ENCODE data around the gene CCL20. TPM values are rescaled to one million over a fixed set of nuclear protein-coding genes. Genes with fewer than 3 reads are reported as not detected.
A peak's percentile ranks its signal among the peaks of the same experiment; 100 is the strongest.

Gene CCL20
- total RNA-seq, 1 experiment from 2014 or later, result not detected

DNA sequence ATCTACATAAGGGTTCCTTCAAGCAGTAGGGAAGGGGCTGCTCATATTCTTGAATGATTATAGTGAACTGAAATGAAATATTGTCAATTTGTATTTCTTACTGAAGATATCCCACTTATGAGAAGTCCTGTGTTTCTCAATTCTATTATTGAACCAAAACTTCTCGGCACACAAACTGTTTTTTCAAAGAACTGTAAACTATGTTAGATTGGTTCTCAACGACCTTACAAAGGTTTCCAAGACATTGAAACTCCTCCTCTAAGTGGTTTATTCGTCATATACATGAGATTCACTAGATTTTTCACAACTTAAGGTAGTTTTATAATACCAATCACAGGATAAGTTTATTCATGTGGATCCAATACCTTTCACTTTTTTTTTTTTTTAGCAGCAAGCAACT lies 1.4 kb downstream of the CCL20 start:
- Mint-ChIP-seq H3K9me3 (no peaks in the 10 kb centered on the region), H3K36me3 (no peaks in the 10 kb centered on the region), H3K4me3 (no peak overlapping the region), H3K4me1 (peaks cover 38% of the 10 kb centered on the region), H3K27me3 (ENCODE audit: low read depth) (no peaks in the 10 kb centered on the region; the same call in 1 of the 2 replicates), H3K27ac (no peak overlapping the region)
- CTCF ChIA-PET, result interaction anchor here (0.7 kb wide), 1 partner anchor 1939 kb away, joined by 3 read pairs; no protein-coding TSS in a partner anchor
- POLR2A ChIA-PET, result no interaction called here
- DNase-seq (ENCODE audit: low spot score) (no peak), ATAC-seq (no peak)
- TF ChIP-seq, protein P1, sequence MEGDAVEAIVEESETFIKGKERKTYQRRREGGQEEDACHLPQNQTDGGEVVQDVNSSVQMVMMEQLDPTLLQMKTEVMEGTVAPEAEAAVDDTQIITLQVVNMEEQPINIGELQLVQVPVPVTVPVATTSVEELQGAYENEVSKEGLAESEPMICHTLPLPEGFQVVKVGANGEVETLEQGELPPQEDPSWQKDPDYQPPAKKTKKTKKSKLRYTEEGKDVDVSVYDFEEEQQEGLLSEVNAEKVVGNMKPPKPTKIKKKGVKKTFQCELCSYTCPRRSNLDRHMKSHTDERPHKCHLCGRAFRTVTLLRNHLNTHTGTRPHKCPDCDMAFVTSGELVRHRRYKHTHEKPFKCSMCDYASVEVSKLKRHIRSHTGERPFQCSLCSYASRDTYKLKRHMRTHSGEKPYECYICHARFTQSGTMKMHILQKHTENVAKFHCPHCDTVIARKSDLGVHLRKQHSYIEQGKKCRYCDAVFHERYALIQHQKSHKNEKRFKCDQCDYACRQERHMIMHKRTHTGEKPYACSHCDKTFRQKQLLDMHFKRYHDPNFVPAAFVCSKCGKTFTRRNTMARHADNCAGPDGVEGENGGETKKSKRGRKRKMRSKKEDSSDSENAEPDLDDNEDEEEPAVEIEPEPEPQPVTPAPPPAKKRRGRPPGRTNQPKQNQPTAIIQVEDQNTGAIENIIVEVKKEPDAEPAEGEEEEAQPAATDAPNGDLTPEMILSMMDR (IDR thresholded peaks at IDR 0.05), result no peak
- TF ChIP-seq, protein P2, sequence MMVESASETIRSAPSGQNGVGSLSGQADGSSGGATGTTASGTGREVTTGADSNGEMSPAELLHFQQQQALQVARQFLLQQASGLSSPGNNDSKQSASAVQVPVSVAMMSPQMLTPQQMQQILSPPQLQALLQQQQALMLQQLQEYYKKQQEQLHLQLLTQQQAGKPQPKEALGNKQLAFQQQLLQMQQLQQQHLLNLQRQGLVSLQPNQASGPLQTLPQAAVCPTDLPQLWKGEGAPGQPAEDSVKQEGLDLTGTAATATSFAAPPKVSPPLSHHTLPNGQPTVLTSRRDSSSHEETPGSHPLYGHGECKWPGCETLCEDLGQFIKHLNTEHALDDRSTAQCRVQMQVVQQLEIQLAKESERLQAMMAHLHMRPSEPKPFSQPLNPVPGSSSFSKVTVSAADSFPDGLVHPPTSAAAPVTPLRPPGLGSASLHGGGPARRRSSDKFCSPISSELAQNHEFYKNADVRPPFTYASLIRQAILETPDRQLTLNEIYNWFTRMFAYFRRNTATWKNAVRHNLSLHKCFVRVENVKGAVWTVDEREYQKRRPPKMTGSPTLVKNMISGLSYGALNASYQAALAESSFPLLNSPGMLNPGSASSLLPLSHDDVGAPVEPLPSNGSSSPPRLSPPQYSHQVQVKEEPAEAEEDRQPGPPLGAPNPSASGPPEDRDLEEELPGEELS (CRISPR knock-in tag; IDR thresholded peaks at IDR 0.05), result no peak
- no peak for TF ChIP-seq MXD4 (CRISPR knock-in tag; IDR thresholded peaks at IDR 0.05; ENCODE audit: borderline replicate concordance)
- TF ChIP-seq, protein P3, sequence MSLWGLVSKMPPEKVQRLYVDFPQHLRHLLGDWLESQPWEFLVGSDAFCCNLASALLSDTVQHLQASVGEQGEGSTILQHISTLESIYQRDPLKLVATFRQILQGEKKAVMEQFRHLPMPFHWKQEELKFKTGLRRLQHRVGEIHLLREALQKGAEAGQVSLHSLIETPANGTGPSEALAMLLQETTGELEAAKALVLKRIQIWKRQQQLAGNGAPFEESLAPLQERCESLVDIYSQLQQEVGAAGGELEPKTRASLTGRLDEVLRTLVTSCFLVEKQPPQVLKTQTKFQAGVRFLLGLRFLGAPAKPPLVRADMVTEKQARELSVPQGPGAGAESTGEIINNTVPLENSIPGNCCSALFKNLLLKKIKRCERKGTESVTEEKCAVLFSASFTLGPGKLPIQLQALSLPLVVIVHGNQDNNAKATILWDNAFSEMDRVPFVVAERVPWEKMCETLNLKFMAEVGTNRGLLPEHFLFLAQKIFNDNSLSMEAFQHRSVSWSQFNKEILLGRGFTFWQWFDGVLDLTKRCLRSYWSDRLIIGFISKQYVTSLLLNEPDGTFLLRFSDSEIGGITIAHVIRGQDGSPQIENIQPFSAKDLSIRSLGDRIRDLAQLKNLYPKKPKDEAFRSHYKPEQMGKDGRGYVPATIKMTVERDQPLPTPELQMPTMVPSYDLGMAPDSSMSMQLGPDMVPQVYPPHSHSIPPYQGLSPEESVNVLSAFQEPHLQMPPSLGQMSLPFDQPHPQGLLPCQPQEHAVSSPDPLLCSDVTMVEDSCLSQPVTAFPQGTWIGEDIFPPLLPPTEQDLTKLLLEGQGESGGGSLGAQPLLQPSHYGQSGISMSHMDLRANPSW (CRISPR knock-in tag; conservative IDR thresholded peaks at IDR 0.05; ENCODE audit: low read depth), result no peak
- TF ChIP-seq, protein P4, sequence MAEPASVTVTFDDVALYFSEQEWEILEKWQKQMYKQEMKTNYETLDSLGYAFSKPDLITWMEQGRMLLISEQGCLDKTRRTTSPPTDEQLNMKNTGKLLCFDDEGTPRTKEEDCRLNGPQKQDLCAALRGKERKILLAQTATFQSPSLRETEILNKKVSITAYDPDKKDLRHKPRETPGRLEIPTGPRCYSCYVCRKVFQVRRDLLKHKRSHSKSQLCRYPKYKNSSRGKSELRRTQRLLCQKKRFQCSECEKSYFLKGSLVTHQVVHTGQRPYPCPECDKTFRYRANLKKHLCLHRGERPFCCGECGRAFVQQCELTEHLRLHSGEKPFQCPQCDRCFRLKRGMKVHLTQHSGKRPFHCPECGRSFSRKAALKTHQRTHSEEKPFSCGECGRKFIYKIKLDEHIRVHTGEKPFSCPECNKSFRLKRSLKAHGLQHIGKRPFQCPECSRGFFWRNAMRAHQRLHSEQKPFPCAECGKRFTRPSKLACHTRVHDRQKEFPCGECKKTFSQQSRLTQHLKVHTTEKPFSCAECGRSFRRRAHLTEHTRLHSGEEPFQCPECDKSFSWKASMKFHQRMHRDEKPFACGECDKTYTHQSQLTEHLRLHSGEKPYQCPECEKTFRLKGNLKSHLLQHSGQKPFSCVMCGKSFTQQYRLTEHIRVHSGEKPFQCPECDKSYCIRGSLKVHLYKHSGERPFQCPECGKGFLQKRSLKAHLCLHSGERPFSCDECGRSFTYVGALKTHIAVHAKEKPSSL (CRISPR knock-in tag; conservative IDR thresholded peaks at IDR 0.05), result no peak

DNA sequence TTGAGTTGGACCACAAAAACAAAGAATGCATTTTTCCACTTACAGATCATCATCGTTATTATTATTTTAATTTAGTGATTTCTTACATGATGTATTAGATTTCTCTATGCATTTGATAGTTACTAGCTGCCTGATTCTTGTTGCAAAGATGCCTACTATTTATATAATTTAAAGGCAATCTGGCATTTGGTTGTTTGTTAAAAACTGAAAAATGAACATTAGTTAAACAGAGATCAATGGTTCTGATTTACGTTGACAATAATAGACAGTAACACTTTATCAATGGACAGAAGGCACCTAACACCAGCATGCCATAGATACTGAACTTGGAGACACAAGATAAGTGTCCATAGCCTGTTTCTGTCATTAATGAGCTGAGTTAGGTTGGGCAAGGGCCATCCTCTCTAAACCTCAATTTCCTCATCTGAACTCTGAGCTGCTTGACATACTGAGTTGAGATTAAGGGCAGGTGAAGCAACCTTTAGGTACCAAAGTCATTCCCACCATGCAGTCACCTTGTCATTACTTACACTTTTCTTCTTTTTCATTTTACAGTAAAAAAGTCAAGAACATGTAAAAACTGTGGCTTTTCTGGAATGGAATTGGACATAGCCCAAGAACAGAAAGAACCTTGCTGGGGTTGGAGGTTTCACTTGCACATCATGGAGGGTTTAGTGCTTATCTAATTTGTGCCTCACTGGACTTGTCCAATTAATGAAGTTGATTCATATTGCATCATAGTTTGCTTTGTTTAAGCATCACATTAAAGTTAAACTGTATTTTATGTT lies 3.1 kb downstream of the CCL20 start:
- no peak for DNase-seq (ENCODE audit: low spot score)
- H3K27me3 Mint-ChIP-seq (ENCODE audit: low read depth), result no peaks in the 10 kb centered on the region; the same call in 1 of the 2 replicates
- TF ChIP-seq NR2C2 (CRISPR knock-in tag; IDR thresholded peaks at IDR 0.05) (no peak), GABPB1 (CRISPR knock-in tag; IDR thresholded peaks at IDR 0.05) (peak; percentile 65), GTF2I (CRISPR knock-in tag; conservative IDR thresholded peaks at IDR 0.05) (no peak), PRRX2 (CRISPR knock-in tag; IDR thresholded peaks at IDR 0.05) (no peak), RORB (CRISPR knock-in tag; IDR thresholded peaks at IDR 0.05) (no peak)
- TF ChIP-seq, protein P5, sequence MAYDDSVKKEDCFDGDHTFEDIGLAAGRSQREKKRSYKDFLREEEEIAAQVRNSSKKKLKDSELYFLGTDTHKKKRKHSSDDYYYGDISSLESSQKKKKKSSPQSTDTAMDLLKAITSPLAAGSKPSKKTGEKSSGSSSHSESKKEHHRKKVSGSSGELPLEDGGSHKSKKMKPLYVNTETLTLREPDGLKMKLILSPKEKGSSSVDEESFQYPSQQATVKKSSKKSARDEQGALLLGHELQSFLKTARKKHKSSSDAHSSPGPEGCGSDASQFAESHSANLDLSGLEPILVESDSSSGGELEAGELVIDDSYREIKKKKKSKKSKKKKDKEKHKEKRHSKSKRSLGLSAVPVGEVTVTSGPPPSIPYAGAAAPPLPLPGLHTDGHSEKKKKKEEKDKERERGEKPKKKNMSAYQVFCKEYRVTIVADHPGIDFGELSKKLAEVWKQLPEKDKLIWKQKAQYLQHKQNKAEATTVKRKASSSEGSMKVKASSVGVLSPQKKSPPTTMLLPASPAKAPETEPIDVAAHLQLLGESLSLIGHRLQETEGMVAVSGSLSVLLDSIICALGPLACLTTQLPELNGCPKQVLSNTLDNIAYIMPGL (CRISPR knock-in tag; IDR thresholded peaks at IDR 0.05), result no peak
- TF ChIP-seq, protein P6, sequence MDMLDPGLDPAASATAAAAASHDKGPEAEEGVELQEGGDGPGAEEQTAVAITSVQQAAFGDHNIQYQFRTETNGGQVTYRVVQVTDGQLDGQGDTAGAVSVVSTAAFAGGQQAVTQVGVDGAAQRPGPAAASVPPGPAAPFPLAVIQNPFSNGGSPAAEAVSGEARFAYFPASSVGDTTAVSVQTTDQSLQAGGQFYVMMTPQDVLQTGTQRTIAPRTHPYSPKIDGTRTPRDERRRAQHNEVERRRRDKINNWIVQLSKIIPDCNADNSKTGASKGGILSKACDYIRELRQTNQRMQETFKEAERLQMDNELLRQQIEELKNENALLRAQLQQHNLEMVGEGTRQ (CRISPR knock-in tag; IDR thresholded peaks at IDR 0.05), result no peak
- ChIA-PET POLR2A (no interaction called here), CTCF (no interaction called here)
- H3K4me1 Mint-ChIP-seq, result peaks cover 29% of the 10 kb centered on the region
- H3K9me3 Mint-ChIP-seq, result peaks cover 11% of the 10 kb centered on the region
- no peak overlapping the region for H3K4me3 Mint-ChIP-seq
- H3K27ac Mint-ChIP-seq, result no peak overlapping the region
- no peaks in the 10 kb centered on the region for H3K36me3 Mint-ChIP-seq
- no peak for ATAC-seq

Data from WTC11 (cell line).